Activated CD8-positive, alpha-beta T cell treated with anti-CD3 and anti-CD28 coated beads for 36 hours (primary cell): Measurements from ENCODE around the gene ZNF597. TPM values are rescaled to one million over a fixed set of nuclear protein-coding genes. Genes with fewer than 3 reads are reported as not detected.

Experiments used
- ATAC-seq: fragments of 200-7000 bp; cut with Tn5 transposase; one replicate; pipeline ENCODE4 v1.10.0; 2021; ENCODE audit warnings: mild to moderate bottlenecking, moderate library complexity
- CTCF ChIA-PET: fragments of 350-600 bp; sonication (Branson Sonifier 250); formaldehyde crosslinking; loops from one replicate; lab custom pipeline; 2021; ENCODE audit warnings: antibody characterized with exemption; lab: Charles Lee
- POLR2A ChIA-PET: fragments of 350-600 bp; sonication (Branson Sonifier 250); formaldehyde crosslinking; loops from one replicate; lab custom pipeline; 2021; ENCODE audit warnings: antibody characterized with exemption; lab: Charles Lee
- DNase-seq: peaks from one replicate; pipeline ENCODE4 v3.0.0-alpha.2; 2020
- H3K27ac Mint-ChIP-seq: one replicate; pipeline ENCODE4 v1.8.0; 2021; ENCODE audit warnings: mild to moderate bottlenecking, mixed read lengths
- H3K27me3 Mint-ChIP-seq: one replicate; pipeline ENCODE4 v1.8.0; 2021; ENCODE audit warnings: mixed read lengths
- H3K36me3 Mint-ChIP-seq: one replicate; pipeline ENCODE4 v1.8.0; 2021; ENCODE audit warnings: low read depth, mixed read lengths
- H3K4me1 Mint-ChIP-seq: one replicate; pipeline ENCODE4 v1.8.0; 2021; ENCODE audit warnings: low read depth, mixed read lengths
- H3K4me3 Mint-ChIP-seq: one replicate; pipeline ENCODE4 v1.8.0; 2021; ENCODE audit warnings: mild to moderate bottlenecking, moderate library complexity, mixed read lengths
- H3K9me3 Mint-ChIP-seq: one replicate; pipeline ENCODE4 v1.8.0; 2021; ENCODE audit warnings: mixed read lengths
- intact Hi-C: fragments of 100-400 bp; cut with micrococcal nuclease; formaldehyde crosslinking; loops from one replicate; pipeline ENCODE4 v1.10.0; 2022
- total RNA-seq, 2 experiments: library from RNA; stranded (reverse); gene quantifications; one replicate each; pipeline ENCODE4 v1.2.3, GENCODE V29; 2021
- TF ChIP-seq, protein P1 (sequence below): fragments of 200-600 bp; IDR thresholded peaks from one replicate; pipeline ENCODE4 v1.8.0; 2022; ENCODE audit warnings: antibody characterized with exemption, mild to moderate bottlenecking

Gene ZNF597
- total RNA-seq, 2 experiments from 2014 or later = 1.6 to 1.8 TPM

- ATAC-seq = no peak
Observed at GRCh38 chr16:3465301-3465700, 22.0 kb upstream of the ZNF597 start.

DNA sequence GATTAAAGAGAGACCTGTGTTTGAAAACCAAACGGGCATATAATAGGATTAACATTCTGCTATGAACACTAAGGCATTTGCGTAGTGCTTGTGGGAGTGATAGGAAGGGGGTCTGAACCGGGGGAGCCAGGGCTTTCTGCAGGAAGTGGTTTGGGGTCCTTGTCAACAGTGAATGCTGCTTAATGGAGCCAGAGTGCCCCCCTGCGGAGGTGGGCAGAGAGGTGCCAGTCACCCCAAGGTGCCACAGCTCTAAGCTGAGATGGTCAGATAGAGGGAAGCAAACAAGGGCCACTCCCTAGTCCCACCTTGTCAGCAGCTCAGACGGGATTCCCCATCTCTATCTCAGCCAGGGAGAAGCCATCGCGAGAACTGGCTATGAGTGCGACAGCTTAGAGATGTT is 17.8 kb upstream of the ZNF597 start:
- no peak overlapping the region for H3K4me3 Mint-ChIP-seq
- H3K9me3 Mint-ChIP-seq = no peaks in the 10 kb centered on the region
- peaks cover 9% of the 10 kb centered on the region for H3K36me3 Mint-ChIP-seq
- ChIA-PET CTCF (interaction anchor here (0.6 to 1.1 kb wide), 5 partner anchors 9 to 197 kb away, joined by 3 to 4 read pairs (median 3); no protein-coding TSS in a partner anchor), POLR2A (interaction anchor here (0.9 to 1.3 kb wide), 2 partner anchors 37 to 269 kb away, joined by 3 to 4 read pairs; no protein-coding TSS in a partner anchor)
- peak overlapping the region; percentile 68 for H3K27ac Mint-ChIP-seq
- intact Hi-C loops = no loop called here
- TF ChIP-seq, protein P1, sequence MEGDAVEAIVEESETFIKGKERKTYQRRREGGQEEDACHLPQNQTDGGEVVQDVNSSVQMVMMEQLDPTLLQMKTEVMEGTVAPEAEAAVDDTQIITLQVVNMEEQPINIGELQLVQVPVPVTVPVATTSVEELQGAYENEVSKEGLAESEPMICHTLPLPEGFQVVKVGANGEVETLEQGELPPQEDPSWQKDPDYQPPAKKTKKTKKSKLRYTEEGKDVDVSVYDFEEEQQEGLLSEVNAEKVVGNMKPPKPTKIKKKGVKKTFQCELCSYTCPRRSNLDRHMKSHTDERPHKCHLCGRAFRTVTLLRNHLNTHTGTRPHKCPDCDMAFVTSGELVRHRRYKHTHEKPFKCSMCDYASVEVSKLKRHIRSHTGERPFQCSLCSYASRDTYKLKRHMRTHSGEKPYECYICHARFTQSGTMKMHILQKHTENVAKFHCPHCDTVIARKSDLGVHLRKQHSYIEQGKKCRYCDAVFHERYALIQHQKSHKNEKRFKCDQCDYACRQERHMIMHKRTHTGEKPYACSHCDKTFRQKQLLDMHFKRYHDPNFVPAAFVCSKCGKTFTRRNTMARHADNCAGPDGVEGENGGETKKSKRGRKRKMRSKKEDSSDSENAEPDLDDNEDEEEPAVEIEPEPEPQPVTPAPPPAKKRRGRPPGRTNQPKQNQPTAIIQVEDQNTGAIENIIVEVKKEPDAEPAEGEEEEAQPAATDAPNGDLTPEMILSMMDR = peak; percentile 58
- H3K4me1 Mint-ChIP-seq = peaks cover 57% of the 10 kb centered on the region
- peak; percentile 25 for ATAC-seq
- peak; percentile 78 for DNase-seq
- no peaks in the 10 kb centered on the region for H3K27me3 Mint-ChIP-seq

More at GRCh38 chr16:3465301-3465700, 22.0 kb upstream of the ZNF597 start:
- TF ChIP-seq, protein P1 = no peak
- H3K27ac Mint-ChIP-seq = no peak overlapping the region
- CTCF ChIA-PET = interaction anchor here (0.9 kb wide), 1 partner anchor 336 kb away, joined by 4 read pairs; no protein-coding TSS in a partner anchor
- DNase-seq = no peak
- POLR2A ChIA-PET = no interaction called here
- peaks cover 67% of the 10 kb centered on the region for H3K4me1 Mint-ChIP-seq
- no peaks in the 10 kb centered on the region for H3K27me3 Mint-ChIP-seq
- no peak overlapping the region for H3K4me3 Mint-ChIP-seq
- no peaks in the 10 kb centered on the region for H3K9me3 Mint-ChIP-seq
- H3K36me3 Mint-ChIP-seq = peaks cover 12% of the 10 kb centered on the region
- intact Hi-C loops = no loop called here

GRCh38 chr16:3460585-3460984 is 17.3 kb upstream of the ZNF597 start:
- H3K36me3 Mint-ChIP-seq = peaks cover 9% of the 10 kb centered on the region

DNA sequence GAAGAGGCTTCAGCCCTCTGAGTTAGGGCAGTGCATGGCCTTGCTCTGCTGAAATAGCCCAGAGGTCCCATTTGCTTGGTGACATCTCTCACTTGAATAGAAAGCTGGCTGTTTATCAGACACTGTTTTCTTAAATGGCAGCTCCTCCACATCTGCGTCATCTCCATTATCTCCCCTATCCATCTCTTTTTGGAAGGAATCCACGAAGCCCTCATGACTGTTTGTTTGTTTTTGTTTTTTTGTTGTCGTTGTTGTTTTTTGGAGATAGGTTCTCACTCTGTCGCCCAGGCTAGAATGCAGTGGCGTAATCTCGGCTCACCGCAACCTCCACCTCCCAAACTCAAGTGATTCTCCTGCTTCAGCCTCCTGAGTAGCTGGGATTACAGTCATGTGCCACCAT is 16.8 kb upstream of the ZNF597 start:
- DNase-seq = no peak
- peaks cover 50% of the 10 kb centered on the region for H3K4me1 Mint-ChIP-seq
- POLR2A ChIA-PET = interaction anchor here (1.1 to 1.3 kb wide), 2 partner anchors 38 to 194 kb away, joined by 3 to 4 read pairs; no protein-coding TSS in a partner anchor
- H3K27ac Mint-ChIP-seq = no peak overlapping the region
- peaks cover 6% of the 10 kb centered on the region for H3K36me3 Mint-ChIP-seq
- TF ChIP-seq, protein P1 = no peak
- H3K27me3 Mint-ChIP-seq = no peaks in the 10 kb centered on the region
- no peak for ATAC-seq
- H3K4me3 Mint-ChIP-seq = no peak overlapping the region
- H3K9me3 Mint-ChIP-seq = no peaks in the 10 kb centered on the region
- intact Hi-C loops = no loop called here
- CTCF ChIA-PET = interaction anchor here (0.9 to 1.7 kb wide), 2 partner anchors 41 to 194 kb away, joined by 3 to 4 read pairs; partner anchors contain the start of gene CLUAP1

More at GRCh38 chr16:3460585-3460984, 17.3 kb upstream of the ZNF597 start:
- intact Hi-C loops = no loop called here
- H3K4me1 Mint-ChIP-seq = peaks cover 55% of the 10 kb centered on the region
- ATAC-seq = no peak
- POLR2A ChIA-PET = interaction anchor here (1.3 kb wide), 1 partner anchor 38 kb away, joined by 4 read pairs; no protein-coding TSS in a partner anchor
- TF ChIP-seq, protein P1 = no peak
- no peak for DNase-seq
- CTCF ChIA-PET = interaction anchor here (0.9 to 1.7 kb wide), 4 partner anchors 10 to 196 kb away, joined by 3 to 4 read pairs (median 4); partner anchors contain the start of gene CLUAP1
- no peaks in the 10 kb centered on the region for H3K9me3 Mint-ChIP-seq
- peak overlapping the region; percentile 68 for H3K27ac Mint-ChIP-seq
- no peak overlapping the region for H3K4me3 Mint-ChIP-seq
- H3K27me3 Mint-ChIP-seq = no peaks in the 10 kb centered on the region
